Measurements from ENCODE around the gene CRYGN.

The CRYGN gene

DNA sequence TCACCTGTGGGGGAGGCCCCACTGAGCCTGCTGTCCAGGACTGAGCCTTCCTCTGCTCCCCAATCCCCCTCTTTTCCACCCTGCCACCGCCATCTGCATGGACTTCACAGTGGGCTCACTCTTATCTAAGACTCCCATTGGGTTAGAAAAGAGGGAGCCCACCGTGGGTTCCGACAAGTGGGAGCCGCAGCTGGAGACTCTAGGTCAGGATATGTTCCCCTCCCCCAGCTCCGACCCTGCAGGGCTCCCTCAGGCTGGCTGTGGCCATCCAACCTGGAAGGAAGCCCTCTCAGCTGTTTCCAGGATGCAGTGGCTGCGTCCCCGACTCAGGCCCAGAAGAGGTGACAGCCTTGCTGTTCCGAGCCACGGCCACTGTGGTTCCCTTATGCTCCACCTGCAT is 34.9 kb downstream of the CRYGN start:
- no peak for DNase-seq

DNA sequence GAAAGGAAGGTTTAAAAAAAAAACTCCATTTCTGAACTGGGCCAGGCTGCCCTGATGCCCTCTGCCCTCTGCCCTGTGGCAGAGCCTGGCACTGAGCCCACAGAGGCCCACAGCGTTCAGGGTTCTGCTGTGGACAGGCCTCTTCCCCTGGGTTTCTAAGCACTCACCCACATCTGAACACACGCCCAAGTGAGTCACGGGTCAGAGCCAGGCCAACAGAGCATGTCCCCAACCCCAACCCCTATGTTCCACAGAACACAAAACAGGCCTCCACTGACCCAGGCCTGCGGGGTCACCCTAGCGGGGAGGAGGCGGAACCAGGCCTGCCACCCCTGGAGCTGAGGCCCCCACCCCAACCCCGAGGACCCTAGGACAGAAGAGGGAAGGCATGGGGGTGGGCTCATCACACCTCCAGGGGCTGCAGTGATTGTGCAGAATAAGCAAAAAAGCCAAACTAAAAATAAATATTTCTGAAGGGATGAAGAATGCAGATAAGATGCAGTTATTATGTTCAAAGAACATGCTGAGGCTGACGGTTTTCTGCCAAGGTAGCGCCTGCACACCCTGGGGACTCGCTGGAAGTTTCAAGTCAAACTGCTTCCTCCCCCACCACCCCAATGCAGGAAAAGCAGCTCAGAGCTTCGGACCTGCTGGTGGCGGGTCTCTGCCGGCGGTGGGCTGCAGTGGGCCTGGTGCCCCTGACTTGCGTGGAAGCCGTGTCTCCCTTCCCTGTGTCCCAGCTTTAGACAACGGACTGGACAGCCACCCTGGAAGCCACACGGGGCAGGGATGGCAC is 35.5 kb downstream of the CRYGN start:
- DNase-seq = no peak

DNA sequence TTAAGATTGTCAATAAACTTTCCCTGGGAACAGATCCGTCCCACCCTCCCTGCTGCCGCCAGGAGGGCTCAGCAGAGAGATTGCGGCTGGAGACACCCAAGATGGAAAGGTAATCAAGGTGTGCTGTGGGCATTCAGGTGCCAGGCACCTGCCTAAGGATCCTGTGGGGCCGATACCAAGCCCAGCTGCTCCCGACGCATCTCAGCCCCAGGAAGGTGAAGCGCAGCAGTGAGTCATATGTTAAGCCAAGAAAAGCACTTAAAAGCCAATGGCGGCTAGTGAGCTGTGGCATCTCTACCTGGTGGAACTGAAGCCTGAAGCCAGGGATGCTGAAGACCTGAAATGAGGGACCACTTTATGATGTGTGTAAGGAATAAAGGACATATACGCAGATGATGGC is 36.2 kb downstream of the CRYGN start:
- DNase-seq = no peak

DNA sequence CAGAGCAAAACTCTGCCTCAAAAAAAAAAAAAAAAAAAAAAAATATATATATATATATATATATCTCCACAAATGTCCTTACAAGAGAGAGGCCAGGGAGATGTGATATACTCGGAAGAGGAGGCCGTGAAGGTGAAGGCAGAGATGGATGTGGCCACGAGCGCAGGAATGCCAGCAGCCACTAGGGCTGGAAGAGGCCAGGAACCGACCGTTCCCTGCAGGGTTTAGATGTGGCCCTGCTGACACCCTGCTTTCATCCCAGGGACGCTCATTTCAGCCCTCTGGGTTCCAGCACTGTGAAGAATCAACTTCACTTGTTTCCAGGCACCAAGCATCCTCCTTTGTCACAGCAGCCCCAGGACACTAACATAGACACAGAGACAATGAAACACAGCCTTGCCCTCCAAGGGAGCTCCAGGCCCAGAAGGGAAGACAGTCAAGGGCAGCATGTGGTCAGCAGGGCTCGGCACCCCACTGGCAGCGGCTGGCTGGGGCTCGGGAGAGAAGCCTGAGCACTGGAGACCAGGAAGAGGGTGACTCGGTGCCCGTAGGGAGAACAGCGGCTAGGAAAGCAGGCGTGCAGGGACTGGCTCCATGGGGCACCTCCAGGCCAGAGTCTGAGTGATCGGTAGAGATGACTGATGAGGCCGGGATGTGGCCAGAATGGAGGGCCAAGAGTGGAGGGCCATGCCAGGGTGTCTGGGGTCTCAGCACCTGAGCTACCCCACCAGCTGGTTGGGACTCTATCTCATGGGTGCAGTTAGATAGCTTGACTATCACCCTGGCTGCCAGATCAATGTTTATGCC is 37.7 kb downstream of the CRYGN start:
- no peak for DNase-seq

DNA sequence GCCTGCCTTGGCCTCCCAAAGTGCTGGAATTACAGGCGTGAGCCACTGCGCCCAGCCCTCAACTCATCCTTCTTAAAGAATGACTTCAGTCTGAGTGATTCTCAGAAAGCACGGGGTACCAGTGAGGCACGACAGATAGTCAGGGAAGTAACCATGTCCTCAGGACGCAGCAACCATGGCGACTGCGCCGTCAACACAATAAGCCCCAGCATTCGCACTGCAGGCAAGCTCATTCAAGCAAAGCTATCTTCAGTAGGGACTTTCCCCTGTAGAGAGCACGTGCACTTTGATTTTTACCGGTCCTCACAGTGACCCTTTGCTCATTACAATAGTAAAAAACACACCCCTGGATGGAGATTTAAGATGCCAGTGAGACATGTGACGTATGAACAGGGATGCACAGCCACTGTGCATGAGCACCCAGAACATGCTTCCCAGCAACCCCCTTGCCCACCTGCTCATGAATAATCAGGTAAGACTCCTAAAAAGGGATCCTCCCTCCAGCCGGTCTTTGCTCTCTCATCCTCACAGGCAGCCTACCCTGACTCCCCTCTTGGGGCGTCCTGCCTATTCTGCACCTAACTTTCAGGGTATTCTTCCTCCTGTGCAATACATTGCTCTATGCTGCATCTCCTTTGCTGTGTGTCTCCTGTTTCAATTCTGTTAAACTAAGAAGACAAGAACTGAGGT is 39.2 kb downstream of the CRYGN start:
- DNase-seq = no peak

DNA sequence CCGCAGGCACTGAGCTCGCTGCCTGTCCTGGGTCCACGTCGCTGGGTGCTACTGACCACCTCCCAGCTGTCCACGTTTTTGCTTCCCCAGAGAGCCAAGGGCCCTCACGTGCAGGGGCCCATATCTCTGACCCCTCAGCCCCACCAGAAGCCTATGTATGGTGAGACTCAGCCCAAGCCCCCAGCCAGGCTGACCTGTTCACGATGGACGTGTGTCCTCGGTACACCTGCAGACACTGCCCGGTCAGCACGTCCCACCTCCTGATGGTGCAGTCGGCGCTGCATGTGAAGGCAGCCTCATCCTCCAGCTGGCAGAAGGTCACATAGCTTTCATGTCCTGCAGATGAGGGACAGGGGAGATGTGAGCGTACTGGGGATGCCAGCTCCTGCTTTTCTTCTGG is 40.0 kb downstream of the CRYGN start:
- no peak for DNase-seq

DNA sequence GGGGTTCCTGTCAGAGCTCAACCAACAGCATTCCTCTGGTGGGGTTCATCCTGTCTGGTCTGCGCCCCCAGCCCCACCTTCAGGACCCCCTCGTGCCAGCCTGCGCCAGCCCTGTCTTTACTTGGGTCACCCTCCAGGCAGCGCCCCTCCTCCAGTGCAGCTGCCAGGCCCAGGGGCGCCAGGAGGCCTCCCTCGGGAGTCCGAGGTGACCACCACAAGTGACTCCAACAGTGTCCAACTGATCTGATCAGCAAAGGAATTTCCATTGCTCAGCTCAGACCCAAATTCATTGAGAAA is 40.7 kb downstream of the CRYGN start:
- DNase-seq = no peak

DNA sequence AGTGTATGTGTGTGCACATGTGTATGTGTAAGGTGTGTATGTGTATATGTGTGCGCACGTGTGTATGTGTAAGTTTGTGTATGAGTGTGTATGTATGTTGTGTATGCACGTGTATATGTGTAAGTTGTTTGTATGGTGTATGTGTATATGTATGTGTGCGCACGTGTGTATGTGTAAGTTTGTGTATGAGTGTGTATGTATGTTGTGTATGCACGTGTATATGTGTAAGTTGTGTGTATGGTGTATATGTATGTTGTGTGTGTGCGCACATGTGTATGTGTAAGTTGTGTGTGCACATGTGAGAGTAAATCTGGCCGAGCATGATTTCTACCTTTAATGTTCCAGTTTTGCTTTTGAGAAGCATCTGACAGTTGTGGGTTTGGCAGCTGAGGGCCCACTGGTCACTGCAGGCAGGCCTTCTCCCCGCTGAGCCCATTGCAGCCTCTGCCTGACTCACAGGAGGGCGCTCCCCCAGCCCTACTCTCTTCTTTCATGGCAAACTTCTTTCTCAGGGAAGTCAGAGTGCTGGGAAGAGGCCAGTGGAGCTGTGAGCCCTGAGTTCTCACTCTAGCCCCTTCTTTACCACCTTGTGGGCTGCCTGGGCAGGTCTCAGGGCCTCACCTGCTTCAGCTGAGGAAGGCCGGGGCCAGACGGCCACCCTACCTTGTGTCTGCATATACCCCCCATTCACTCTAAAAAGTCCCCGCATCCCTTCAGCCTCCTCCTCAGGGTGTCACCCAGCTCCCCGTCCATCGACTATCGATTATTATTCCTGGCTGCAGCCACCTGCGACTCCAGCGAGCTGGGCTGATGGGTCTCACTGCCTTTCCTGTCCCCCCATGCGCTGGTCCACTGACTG is 41.3 kb downstream of the CRYGN start:
- DNase-seq = no peak

DNA sequence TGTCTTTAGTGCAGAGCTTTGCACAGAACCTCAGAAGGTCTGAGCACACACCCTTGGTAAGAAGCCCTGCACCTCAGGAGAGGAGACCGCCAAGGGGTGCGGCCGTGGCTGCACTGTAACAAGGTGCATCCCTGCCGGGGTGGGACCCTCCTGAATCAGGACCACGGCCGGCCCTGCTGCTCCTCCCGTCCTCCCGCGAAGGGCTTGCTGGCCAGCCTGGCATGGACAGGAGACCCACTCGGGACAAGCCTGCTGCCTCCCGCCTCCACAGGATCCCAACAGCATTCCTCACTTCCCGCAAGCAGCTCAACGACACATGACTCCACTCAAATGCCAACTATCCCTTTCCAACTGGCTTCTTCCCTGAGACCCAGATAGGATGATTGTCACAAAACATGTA is 42.9 kb downstream of the CRYGN start:
- no peak for DNase-seq

DNA sequence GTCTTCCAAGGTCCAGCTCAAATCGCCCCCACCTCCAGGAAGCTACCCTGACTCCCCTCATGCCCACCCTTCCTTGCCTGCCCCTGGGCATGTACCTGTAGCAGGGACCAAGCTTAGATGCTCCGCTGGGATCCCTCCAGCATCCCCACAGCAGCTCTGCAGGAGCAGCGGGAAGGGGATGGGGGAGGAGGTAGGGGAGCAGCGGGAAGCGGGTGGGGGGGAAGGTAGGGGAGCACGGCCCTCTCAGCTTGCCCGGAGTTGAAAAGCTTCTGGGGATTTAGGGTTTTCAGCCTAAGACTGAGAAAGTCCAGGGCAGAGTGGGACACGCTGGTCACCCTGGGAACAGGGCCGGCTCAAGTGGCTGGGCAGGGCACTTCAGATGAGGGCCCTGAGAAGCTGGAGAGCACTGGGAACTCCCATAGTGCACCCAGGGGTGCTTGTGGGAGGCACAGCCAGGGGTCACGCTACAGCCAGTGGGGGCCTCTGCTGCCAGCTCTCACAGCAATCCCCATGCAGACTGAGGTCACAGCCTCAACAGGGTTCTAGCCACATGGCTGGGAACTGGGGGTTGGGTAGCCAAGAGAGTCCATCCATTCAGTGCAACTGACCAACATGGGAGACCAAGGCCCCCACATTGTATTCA is 43.5 kb downstream of the CRYGN start:
- no peak for DNase-seq

DNA sequence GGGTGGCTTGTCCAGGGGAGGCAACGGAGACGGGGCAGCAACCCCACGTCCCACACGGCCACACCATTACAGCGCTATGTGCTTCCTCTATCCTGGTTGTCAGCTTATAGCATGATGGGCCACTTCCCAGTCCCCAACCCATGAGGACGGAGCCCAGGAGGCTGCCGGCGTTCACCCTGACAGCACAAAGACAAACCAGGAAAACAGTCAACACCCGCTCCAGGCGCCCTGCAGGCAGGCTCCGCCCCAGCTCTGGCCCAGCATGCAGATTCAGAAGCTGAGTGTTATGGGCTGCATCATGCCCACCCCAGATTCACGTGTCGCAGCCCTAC is 44.9 kb downstream of the CRYGN start:
- DNase-seq = no peak

DNA sequence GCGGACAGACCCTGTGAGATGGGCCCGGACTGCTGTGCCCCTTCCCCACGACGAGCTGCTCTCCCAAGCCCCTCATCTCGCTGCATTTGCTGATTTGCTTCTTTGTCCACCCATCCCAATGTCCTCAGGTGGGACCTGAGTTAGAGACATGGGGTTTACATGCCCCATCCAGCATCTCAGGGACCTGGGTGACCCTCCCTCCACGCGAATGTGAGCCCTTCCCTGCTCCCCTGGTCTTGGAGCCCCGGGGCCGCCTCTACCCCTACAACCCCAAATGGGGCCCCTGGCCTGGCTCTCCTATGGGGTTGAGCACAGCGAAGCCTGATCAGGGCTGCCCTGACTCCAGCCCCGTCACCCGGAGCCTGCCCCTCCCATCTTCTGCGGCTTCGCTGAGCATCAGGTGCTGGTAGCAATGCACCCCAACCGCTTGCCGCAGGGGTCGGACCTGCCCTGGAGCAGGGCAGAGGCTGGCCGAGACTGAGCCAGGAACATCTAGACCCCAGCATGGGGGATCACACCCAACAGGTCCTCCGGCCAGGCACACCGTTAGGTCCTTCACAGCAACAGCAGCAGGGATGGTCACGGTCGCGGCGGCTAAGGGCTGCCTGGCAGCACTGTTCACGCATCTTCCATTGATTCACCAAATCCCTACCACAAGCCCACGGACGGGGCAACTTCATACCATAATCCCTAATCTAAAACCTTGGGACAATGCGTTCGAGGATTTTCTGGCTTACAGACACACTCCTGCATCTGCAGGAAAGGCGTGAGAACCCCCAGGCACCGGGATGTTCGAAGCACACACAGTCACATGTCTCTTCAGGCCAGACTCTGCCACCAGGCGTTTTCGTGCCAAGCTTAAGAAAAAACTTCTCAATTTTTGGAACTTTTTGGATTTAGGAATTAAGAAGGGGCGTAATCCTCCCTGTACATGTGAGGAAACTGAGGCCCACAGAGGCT is 45.6 kb downstream of the CRYGN start:
- no peak for DNase-seq

DNA sequence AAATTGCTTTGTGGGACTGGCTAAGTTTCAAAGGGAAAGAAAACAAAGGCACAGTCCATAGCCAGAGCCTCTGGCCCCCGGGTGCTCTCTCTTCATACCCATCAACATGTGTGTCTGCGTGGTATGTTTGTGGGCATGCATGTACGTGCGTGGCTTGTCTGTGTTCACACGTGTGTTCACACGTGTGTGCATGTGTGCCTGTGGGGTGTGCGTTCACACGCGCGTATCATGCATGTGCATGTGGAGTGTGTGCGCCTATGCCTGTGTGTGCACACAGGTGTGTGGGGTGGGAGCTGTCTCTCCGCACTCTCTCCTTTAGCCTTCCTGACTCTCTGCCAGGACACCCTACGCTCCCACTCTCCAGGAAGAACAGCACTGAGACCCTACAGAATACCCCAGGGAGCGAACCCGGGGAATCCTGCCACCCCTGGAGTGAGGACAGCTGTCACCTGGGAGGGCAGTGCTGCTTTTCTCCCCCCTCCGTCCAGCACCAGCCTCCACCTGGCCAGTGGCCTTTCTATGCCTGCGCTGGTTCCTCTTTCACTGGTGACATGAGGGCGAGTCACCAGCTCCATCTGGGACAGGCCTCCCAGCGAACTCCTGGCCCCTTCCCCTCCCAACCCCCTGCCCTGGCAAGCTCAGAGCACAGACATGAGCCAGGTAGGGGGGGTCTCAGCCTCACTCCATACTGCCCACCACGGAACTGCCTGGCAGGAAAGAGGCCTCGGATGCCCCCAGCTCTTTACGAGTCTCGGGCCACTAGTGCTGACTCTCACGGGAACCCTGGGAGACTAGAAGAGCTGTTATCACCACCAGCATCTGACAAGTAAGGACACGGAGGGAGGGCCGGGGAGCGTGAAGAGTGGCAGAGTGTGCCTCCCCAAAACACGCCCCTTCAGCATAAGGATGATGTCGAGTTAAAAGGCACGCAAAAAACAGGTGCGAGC is 46.6 kb downstream of the CRYGN start:
- DNase-seq = no peak

DNA sequence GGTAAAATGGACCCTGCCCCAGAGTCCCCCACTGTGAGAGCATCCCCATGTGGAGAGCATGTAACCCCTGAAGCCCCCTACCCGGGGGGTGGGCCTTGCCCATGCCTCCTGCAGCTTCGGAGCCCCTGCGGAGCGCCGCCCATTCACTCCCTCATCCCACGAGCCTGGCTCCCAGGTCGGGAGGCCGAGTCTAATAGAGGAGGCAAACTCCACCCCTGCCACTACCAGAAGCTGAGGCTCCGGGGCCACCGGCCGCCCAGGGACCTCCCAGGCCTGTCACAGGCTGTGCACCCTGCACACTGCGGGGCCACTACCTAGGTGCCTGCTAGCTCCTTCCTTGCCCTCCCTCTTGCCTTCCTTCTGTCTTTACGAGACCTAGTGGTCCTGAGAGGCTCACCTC is 47.5 kb downstream of the CRYGN start:
- no peak for DNase-seq

DNA sequence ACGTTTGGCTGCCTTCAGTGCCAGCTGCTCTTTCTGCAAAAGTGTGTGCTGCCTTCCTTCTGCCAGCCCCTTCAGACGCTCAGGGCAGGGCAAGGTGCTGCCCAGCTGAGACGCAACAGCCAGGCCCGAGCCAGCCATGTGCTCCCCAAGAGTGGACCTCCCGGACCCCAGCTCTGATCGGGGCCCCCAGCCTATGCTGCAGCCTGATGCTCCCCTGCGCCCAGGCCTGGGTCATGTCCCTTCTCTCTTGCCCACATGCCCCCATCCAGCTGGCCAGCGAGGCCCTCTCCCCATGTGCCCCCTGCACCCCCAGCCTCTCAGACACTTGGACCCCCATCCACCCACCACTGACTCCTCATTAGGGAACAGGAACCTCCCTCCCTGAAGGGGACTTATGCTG is 47.9 kb downstream of the CRYGN start:
- no peak for DNase-seq

DNA sequence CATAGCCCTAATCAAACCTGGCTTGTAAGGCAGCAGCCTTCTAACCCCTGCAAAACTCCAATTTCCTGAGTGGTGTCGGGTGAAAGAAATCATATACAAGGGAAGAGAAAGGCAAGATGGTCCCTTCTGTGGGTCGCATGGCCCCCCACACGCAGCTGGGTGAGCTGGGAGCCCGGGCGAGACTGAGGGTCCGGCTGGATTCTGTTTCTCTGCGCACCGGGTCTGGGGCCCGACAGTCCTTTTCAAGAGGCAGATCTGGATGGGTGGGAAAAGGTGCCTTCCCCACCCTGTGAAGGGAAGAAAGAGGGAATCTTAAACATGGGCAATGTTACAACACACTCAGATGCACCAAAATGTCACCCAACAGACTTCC is 48.6 kb downstream of the CRYGN start:
- DNase-seq = no peak

DNA sequence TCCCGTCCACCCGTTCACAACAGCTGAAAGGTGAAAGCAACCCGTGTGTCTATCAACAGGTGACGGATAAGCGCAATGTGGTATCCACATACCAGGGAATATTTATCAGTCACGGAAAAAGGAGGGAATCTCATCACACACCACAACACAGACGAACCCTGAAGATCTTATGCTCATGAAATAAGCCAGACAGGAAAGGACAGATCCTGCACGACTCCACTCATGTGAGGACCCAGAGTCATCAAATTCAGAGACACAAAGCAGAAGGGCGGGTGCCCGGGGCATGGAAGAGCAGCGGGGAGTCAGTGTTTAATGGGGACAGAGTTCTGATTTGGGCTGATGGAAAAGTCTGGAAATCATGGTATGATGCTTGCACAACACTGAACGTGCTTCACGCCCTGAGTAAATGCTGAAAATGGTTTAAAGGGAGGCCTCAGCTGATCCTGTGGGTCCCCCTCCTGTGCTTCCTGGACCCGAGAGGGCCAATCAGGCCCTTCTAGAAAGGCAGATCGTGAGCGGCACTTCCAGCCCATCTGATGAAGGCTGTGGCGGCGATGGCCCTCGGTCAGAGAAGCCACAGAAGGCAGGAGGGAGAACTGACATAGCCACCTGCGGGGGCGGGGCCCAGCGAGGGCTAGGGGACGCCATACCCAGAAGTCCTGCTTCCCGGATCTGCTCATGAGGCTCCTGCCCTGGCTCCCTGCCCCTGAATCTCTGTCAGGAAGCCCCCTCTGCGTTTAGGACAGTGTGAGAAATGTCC is 49.2 kb downstream of the CRYGN start:
- DNase-seq = no peak

DNA sequence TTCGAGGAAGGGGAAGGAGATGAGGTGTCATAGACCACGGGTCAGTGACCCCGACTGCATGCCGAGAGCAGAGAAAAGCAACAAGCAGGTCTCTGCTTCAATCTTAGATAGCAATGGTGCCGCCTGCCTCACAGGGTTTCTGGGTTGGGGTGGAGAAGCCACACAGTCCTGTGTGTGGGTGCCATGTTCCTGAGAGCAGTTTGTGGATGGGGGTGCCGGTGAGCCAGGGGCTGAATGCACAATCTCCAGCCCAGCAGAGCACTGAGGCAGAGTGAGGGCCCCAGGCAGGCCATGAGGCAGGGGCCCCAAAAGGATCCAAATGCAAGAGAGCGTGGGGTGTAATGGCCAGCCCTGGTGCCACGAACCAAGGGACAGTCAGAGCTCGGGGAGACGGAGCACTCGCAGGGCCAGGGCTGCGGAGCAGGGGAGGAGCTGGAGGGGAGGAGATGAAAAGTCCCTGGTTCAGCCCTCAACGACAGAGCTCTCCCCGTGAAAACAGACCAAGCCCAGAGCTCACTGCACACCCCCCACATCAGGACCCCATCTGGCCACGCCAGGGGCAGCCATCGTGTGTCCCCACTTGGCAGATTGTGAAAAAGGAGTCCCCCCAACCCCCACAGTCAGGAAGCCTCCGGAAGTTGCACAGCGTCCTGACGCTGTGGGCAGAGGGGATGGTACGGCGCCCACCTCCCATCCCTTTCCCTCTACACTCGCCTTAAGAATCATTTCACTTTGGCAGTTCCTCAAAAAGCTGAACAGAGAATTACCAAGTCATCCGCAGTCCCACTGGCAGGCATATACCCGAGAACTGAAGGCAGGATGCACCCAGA is 50.0 kb downstream of the CRYGN start:
- no peak for DNase-seq
